Measurements from ENCODE around the gene GPATCH3. TPM values are rescaled to one million over a fixed set of nuclear protein-coding genes. Genes with fewer than 3 reads are reported as not detected.
A peak's percentile ranks its signal among the peaks of the same experiment; 100 is the strongest.
"Not testable (repeated sequence)": the region's sequence is repeated elsewhere in the genome, so short reads cannot be mapped to it uniquely, and the experiment has no call there.

The GPATCH3 gene
- total RNA-seq, 1 experiment from 2014 or later: 14.8 TPM

DNA sequence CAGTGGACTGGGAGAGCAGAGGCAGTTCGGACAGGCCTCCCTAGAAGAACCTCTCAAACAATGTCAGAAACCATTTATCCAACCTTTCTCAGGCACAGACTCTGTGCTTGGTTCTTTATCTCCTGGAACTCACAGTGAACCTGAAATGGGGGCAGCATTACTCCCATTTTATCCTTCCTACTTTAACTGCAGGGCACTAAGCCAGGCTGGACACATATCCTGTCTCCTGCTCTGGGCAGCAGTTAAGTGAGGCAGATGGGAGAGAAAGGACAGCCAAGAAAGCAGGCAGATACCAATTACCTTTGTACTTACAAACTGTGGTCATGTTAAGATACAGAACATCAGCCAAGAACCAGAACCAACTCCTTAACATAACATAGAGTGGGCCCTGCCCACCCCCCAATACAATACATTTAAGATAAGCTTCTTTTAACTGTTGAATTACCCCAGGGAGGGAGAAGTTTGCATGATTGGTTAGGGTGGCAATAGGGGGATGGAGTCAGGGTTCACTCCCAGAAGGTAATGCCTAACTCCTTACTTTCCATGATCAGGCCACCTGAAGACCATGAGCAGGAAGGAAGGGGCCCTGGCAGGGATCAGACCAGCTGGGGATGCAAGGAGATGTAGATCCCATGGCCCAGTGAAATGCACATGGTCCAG lies 49.1 kb upstream of the GPATCH3 start:
- H3K4me2 ChIP-seq (ENCODE audit: low read length): peak overlapping the region; percentile 23; the same call in 1 of the 2 replicates
- ATAC-seq (peak; percentile 16; the same call in 1 of the 2 replicates), DNase-seq (ENCODE audit: low read depth, low spot score) (no peak)
- intact Hi-C loops (cut with micrococcal nuclease): no loop called here
- H3K27me3 ChIP-seq (ENCODE audit: insufficient read depth, low read length): no peaks in the 10 kb centered on the region
- H2AFZ ChIP-seq (ENCODE audit: low read depth, low read length, poor library complexity, severe bottlenecking): no peak overlapping the region
- H3K36me3 ChIP-seq (ENCODE audit: control insufficient read depth in 1 of 2, insufficient read depth in 2 of 2, low read length in 2 of 2): peaks cover 21 to 36% of the 10 kb centered on the region in 2 experiments; a peak in 3 of 4 replicates
- ChIA-PET POLR2A (no interaction called here), RAD21 (ENCODE audit: low non-redundant PET in 1 of 2, low total read pairs in 2 of 2, uncharacterized antibody in 2 of 2, unreplicated experiment in 2 of 2) (no interaction called here), CTCF (no interaction called here)
- H3K27ac ChIP-seq (ENCODE audit: low read depth, low read length): peak overlapping the region; percentile 2
- BruUV-seq (replicated peaks): no TSS peak
- no peaks in the 10 kb centered on the region for H3K9me2 ChIP-seq (ENCODE audit: insufficient read depth)
- H3K4me1 ChIP-seq (ENCODE audit: control insufficient read depth in 1 of 2, insufficient read depth in 2 of 2, low read length in 2 of 2): peaks cover 9 to 20% of the 10 kb centered on the region in 2 experiments
- H3K4me3 ChIP-seq (replicated peaks in 1 of 2; ENCODE audit: low read depth in 1 of 2, low read length in 2 of 2): no peak overlapping the region
- H3K9ac ChIP-seq (ENCODE audit: low read length): no peak overlapping the region
- no peaks in the 10 kb centered on the region for H3K9me3 ChIP-seq (ENCODE audit: control insufficient read depth in 1 of 2, insufficient read depth in 1 of 2, low read depth in 1 of 2, low read length in 2 of 2)
- no peak for TF ChIP-seq MAX (IDR thresholded peaks at IDR 0.05)
- TF ChIP-seq SIN3A (IDR thresholded peaks at IDR 0.05; ENCODE audit: low read depth): no peak
- no peak for TF ChIP-seq CBX3 (IDR thresholded peaks at IDR 0.05; ENCODE audit: low read depth)
- no peak for TF ChIP-seq ZBTB33 (IDR thresholded peaks at IDR 0.05; ENCODE audit: extremely low read depth, insufficient replicate concordance, low read length)
- no peak for TF ChIP-seq JUND (IDR thresholded peaks at IDR 0.05)
- no peak for TF ChIP-seq CEBPB (IDR thresholded peaks at IDR 0.05; ENCODE audit: low read depth)
- TF ChIP-seq, protein P1, sequence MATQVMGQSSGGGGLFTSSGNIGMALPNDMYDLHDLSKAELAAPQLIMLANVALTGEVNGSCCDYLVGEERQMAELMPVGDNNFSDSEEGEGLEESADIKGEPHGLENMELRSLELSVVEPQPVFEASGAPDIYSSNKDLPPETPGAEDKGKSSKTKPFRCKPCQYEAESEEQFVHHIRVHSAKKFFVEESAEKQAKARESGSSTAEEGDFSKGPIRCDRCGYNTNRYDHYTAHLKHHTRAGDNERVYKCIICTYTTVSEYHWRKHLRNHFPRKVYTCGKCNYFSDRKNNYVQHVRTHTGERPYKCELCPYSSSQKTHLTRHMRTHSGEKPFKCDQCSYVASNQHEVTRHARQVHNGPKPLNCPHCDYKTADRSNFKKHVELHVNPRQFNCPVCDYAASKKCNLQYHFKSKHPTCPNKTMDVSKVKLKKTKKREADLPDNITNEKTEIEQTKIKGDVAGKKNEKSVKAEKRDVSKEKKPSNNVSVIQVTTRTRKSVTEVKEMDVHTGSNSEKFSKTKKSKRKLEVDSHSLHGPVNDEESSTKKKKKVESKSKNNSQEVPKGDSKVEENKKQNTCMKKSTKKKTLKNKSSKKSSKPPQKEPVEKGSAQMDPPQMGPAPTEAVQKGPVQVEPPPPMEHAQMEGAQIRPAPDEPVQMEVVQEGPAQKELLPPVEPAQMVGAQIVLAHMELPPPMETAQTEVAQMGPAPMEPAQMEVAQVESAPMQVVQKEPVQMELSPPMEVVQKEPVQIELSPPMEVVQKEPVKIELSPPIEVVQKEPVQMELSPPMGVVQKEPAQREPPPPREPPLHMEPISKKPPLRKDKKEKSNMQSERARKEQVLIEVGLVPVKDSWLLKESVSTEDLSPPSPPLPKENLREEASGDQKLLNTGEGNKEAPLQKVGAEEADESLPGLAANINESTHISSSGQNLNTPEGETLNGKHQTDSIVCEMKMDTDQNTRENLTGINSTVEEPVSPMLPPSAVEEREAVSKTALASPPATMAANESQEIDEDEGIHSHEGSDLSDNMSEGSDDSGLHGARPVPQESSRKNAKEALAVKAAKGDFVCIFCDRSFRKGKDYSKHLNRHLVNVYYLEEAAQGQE (IDR thresholded peaks at IDR 0.05; ENCODE audit: low read depth): no peak
- TF ChIP-seq FOSL1 (IDR thresholded peaks at IDR 0.05; ENCODE audit: low read depth): no peak
- no peak for TF ChIP-seq EGR1 (IDR thresholded peaks at IDR 0.05; ENCODE audit: low read depth)
- TF ChIP-seq, protein P2, sequence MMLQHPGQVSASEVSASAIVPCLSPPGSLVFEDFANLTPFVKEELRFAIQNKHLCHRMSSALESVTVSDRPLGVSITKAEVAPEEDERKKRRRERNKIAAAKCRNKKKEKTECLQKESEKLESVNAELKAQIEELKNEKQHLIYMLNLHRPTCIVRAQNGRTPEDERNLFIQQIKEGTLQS (IDR thresholded peaks at IDR 0.05): no peak
- TF ChIP-seq EZH2 (IDR thresholded peaks at IDR 0.05): no peak
- no peak for TF ChIP-seq POLR2AphosphoS5 (IDR thresholded peaks at IDR 0.05; ENCODE audit: low read depth, low read length)
- no peak for TF ChIP-seq TCF7L2 (IDR thresholded peaks at IDR 0.05; ENCODE audit: borderline replicate concordance, extremely low read depth, insufficient read depth, insufficient read length)
- peaks cover 5% of the 10 kb centered on the region; the same call in 1 of the 2 replicates for H3K79me2 ChIP-seq (ENCODE audit: insufficient read depth, low read length)
- H4K20me1 ChIP-seq (ENCODE audit: insufficient read depth): no peaks in the 10 kb centered on the region

DNA sequence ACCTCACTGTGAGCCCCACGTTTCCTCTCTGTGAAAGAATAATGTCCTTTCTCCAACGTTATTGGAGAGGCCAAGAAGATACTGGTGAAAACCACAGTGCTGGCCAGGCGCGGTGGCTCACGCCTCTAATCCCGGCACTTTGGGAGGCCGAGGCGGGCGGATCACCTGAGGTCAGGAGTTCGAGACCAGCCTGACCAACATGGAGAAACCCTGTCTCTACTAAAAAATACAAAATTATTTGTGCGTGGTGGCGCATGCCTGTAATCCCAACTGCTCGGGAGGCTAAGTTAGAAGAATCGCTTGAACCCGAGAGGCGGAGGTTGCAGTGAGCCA lies 48.4 kb upstream of the GPATCH3 start:
- RAD21 ChIA-PET (ENCODE audit: low non-redundant PET in 1 of 2, low total read pairs in 2 of 2, uncharacterized antibody in 2 of 2, unreplicated experiment in 2 of 2); H3K9me2 ChIP-seq (ENCODE audit: insufficient read depth); POLR2A ChIA-PET; H3K4me3 ChIP-seq (replicated peaks in 1 of 2; ENCODE audit: low read depth in 1 of 2, low read length in 2 of 2); H3K27me3 ChIP-seq (ENCODE audit: insufficient read depth, low read length); H4K20me1 ChIP-seq (ENCODE audit: insufficient read depth); BruUV-seq (replicated peaks); H3K27ac ChIP-seq (ENCODE audit: low read depth, low read length); intact Hi-C loops (cut with micrococcal nuclease); H3K4me2 ChIP-seq (ENCODE audit: low read length); H2AFZ ChIP-seq (ENCODE audit: low read depth, low read length, poor library complexity, severe bottlenecking); H3K9me3 ChIP-seq (ENCODE audit: control insufficient read depth in 1 of 2, insufficient read depth in 1 of 2, low read depth in 1 of 2, low read length in 2 of 2); H3K79me2 ChIP-seq (ENCODE audit: insufficient read depth, low read length); CTCF ChIA-PET; H3K9ac ChIP-seq (ENCODE audit: low read length); ATAC-seq; DNase-seq (ENCODE audit: low read depth, low spot score): not testable (repeated sequence)
- H3K4me1 ChIP-seq (ENCODE audit: control insufficient read depth in 1 of 2, insufficient read depth in 2 of 2, low read length in 2 of 2): peaks cover 9 to 20% of the 10 kb centered on the region in 2 experiments
- peaks cover 24 to 36% of the 10 kb centered on the region in 2 experiments; a peak in 3 of 4 replicates for H3K36me3 ChIP-seq (ENCODE audit: control insufficient read depth in 1 of 2, insufficient read depth in 2 of 2, low read length in 2 of 2)

All from HCT116 (cell line).